Liver (tissue), 9 donors: ENCODE results near the gene SPECC1L. TPM values are rescaled to one million over a fixed set of nuclear protein-coding genes. Genes with fewer than 3 reads are reported as not detected.

Experiments
- DNase-seq: peaks from one replicate; pipeline ENCODE4 v3.0.0-alpha.2; 2017; ENCODE audit warnings: low spot score
- H3K27ac ChIP-seq, 2 donors: one replicate each; pipeline ENCODE4 v1.7.0; 2013; ENCODE audit warnings: inconsistent platforms in 2 of 2, low read length in 2 of 2, control low read depth in 1 of 2, low read depth in 1 of 2, mild to moderate bottlenecking in 1 of 2
- H3K27me3 ChIP-seq, 4 donors: one replicate each; pipeline versions ENCODE4 v1.6.1 to v1.7.0; 2013; ENCODE audit warnings: low read length in 3 of 4, inconsistent platforms in 1 of 4, mild to moderate bottlenecking in 1 of 4, moderate library complexity in 1 of 4; ENCODE audit not compliant: control insufficient read depth in 4 of 4, insufficient read depth in 4 of 4
- H3K36me3 ChIP-seq, 4 donors: one replicate each; pipeline versions ENCODE4 v1.6.1 to v1.7.0; 2013; ENCODE audit warnings: low read length in 3 of 4, mild to moderate bottlenecking in 3 of 4, low read depth in 1 of 4, moderate library complexity in 1 of 4; ENCODE audit not compliant: control insufficient read depth in 4 of 4, insufficient read depth in 3 of 4
- H3K4me1 ChIP-seq, 4 donors: one replicate each; pipeline versions ENCODE4 v1.6.1 to v1.7.0; 2013; ENCODE audit warnings: low read length in 3 of 4, mild to moderate bottlenecking in 3 of 4, moderate library complexity in 1 of 4; ENCODE audit not compliant: control insufficient read depth in 4 of 4, insufficient read depth in 4 of 4
- H3K4me3 ChIP-seq, 3 donors: one replicate each; pipeline versions ENCODE4 v1.6.1 to v1.7.0; 2013; ENCODE audit warnings: low read length in 3 of 3, control low read depth in 1 of 3, low read depth in 1 of 3, mild to moderate bottlenecking in 1 of 3
- H3K9ac ChIP-seq, 2 donors: one replicate each; pipeline ENCODE4 v1.7.0; 2013; ENCODE audit warnings: low read length in 2 of 2, mild to moderate bottlenecking in 2 of 2, moderate library complexity in 2 of 2, control low read depth in 1 of 2, low read depth in 1 of 2
- H3K9me3 ChIP-seq, 4 donors: one replicate each; pipeline versions ENCODE4 v1.6.1 to v1.7.0; 2013; ENCODE audit warnings: low read length in 3 of 4; ENCODE audit not compliant: control insufficient read depth in 4 of 4
- CTCF ChIP-seq: fragments of 150-350 bp; IDR thresholded peaks from 2 replicates; pipeline ENCODE4 v1.5.1; 2017; ENCODE audit warnings: improper control_type of control experiment, low read depth, low read length; ENCODE audit not compliant: missing input control
- FOXA1 ChIP-seq: IDR thresholded peaks from 2 replicates; pipeline ENCODE4 v1.6.1; 2016; ENCODE audit warnings: antibody characterized with exemption
- FOXA2 ChIP-seq: IDR thresholded peaks from 2 replicates; pipeline ENCODE4 v1.6.1; 2016; ENCODE audit warnings: antibody characterized with exemption
- HNF4A ChIP-seq, 2 donors: conservative IDR thresholded peaks; 2 replicates each; pipeline ENCODE4 v1.6.1; 2016; ENCODE audit warnings: antibody characterized with exemption in 2 of 2, mild to moderate bottlenecking in 2 of 2
- HNF4G ChIP-seq: IDR thresholded peaks from 2 replicates; pipeline ENCODE4 v1.6.1; 2016; ENCODE audit warnings: antibody characterized with exemption
- JUND ChIP-seq, 2 donors: IDR thresholded peaks; 2 replicates each; pipeline ENCODE4 v1.6.1; 2016; ENCODE audit warnings: antibody characterized with exemption in 2 of 2
- MAX ChIP-seq: IDR thresholded peaks from 2 replicates; pipeline ENCODE4 v1.6.1; 2016; ENCODE audit warnings: antibody characterized with exemption
- NR2F2 ChIP-seq: IDR thresholded peaks from 2 replicates; pipeline ENCODE4 v1.6.1; 2016; ENCODE audit warnings: antibody characterized with exemption
- RAD21 ChIP-seq, 2 donors: IDR thresholded peaks; 2 replicates each; pipeline ENCODE4 v1.6.1; 2016; ENCODE audit warnings: antibody characterized with exemption in 2 of 2, mild to moderate bottlenecking in 2 of 2
- REST ChIP-seq: IDR thresholded peaks from 2 replicates; pipeline ENCODE4 v1.6.1; 2016; ENCODE audit warnings: antibody characterized with exemption, mild to moderate bottlenecking
- TAF1 ChIP-seq: conservative IDR thresholded peaks from 2 replicates; pipeline ENCODE4 v1.6.1; 2016; ENCODE audit warnings: antibody characterized with exemption, mild to moderate bottlenecking
- YY1 ChIP-seq: IDR thresholded peaks from 2 replicates; pipeline ENCODE4 v1.6.1; 2016; ENCODE audit warnings: antibody characterized with exemption, mild to moderate bottlenecking
- ZBTB33 ChIP-seq: IDR thresholded peaks from 2 replicates; pipeline ENCODE4 v1.6.1; 2016; ENCODE audit warnings: antibody characterized with exemption
- WGBS: extraction: QIAGEN DNeasy Blood & Tissue Kit; methylation state at CpG from one replicate; pipeline ENCODE4 v1.1.7; 2013; 5-methylcytosine and 5-hydroxymethylcytosine counted together
- polyA plus RNA-seq, 2 donors: library from polyadenylated mRNA; stranded (reverse) in 1 of 2; unstranded in 1 of 2; fragments of 200-250 nt in 1 of 2; fragments of >200 nt in 1 of 2; fragmentation: Nextera tagmentation in 1 of 2; extraction: Ambion mirVana in 1 of 2; gene quantifications; one replicate each; pipeline versions ENCODE4 v1.2.1 to v1.2.3, GENCODE V29; 2013 to 2015
- total RNA-seq, 2 donors: library from RNA; depleted of rRNA; stranded (reverse); fragments of >200 nt; gene quantifications; one replicate each; pipeline ENCODE4 v1.2.3, GENCODE V29; 2014
- donor health status: healthy.
- donor health status: healthy.
- donor health status: healthy.
- donor health status: healthy.
- donor health status: healthy.

SPECC1L gene
- total and polyA plus RNA-seq, 4 donors: 5.4 to 22.3 (median 12.3) TPM

GRCh38 chr22:24435861-24436371, 165.3 kb downstream of the SPECC1L start:
- Histone ChIP-seq H3K27me3 (no peaks in the 10 kb centered on the region), H3K9me3 (no peaks in the 10 kb centered on the region), H3K27ac (peak overlapping the region; percentile 71 to 83), H3K36me3 (peaks cover 0 to 23% (median 11%) of the 10 kb centered on the region in 4 donors), H3K4me3 (no peak overlapping the region), H3K9ac (no peak overlapping the region), H3K4me1 (peaks cover 17 to 40% (median 28%) of the 10 kb centered on the region in 4 donors)
- no peak for DNase-seq
- 80% methylated on average over 13 of the region's 13 CpGs for WGBS
- TF ChIP-seq ZBTB33 (no peak), HNF4A (conservative IDR thresholded peaks at IDR 0.05) (no peak), HNF4G (no peak), YY1 (no peak), FOXA2 (no peak), RAD21 (IDR thresholded peaks at IDR 0.05) (peak in 1 of 2 donors; percentile 12), MAX (no peak)

GRCh38 chr22:24436553-24436952, 165.9 kb downstream of the SPECC1L start:
- H3K27me3 ChIP-seq: no peaks in the 10 kb centered on the region
- no peak overlapping the region for H3K4me3 ChIP-seq
- H3K36me3 ChIP-seq: peaks cover 0 to 25% (median 16%) of the 10 kb centered on the region in 4 donors
- H3K4me1 ChIP-seq: peaks cover 12 to 35% (median 25%) of the 10 kb centered on the region in 4 donors
- no peak overlapping the region for H3K9ac ChIP-seq
- DNase-seq: no peak
- peak overlapping the region; percentile 63 to 65 for H3K27ac ChIP-seq
- no peaks in the 10 kb centered on the region for H3K9me3 ChIP-seq
- 88% methylated on average over 3 of the region's 3 CpGs for WGBS
- no peak for TF ChIP-seq TAF1
- TF ChIP-seq FOXA1: no peak
- TF ChIP-seq CTCF: no peak
- no peak for TF ChIP-seq JUND (IDR thresholded peaks at IDR 0.05)
- TF ChIP-seq MAX: no peak
- no peak for TF ChIP-seq NR2F2
- no peak for TF ChIP-seq REST
- no peak for TF ChIP-seq ZBTB33
- no peak for TF ChIP-seq YY1
